ENCODE measurements around the gene EED.
"Not testable (repeated sequence)": the region's sequence is repeated elsewhere in the genome, so short reads cannot be mapped to it uniquely, and the experiment has no call there.

EED gene

GRCh38 chr11:86228269-86229038 is 16.1 kb upstream of the EED start:
- Histone ChIP-seq H3K27me3 (ENCODE audit: insufficient read depth, low read depth) (no peaks in the 10 kb centered on the region), H2AFZ (ENCODE audit: low read depth) (no peak overlapping the region), H3K79me2 (ENCODE audit: insufficient read depth, low read depth) (no peaks in the 10 kb centered on the region), H3K36me3 (ENCODE audit: insufficient read depth) (no peaks in the 10 kb centered on the region), H4K20me1 (ENCODE audit: insufficient read depth) (no peaks in the 10 kb centered on the region), H3K4me2 (no peak overlapping the region), H3K27ac (no peak overlapping the region), H3K4me1 (ENCODE audit: low read depth, poor library complexity, severe bottlenecking) (no peaks in the 10 kb centered on the region), H3K4me3 (IDR thresholded peaks at IDR 0.05; ENCODE audit: insufficient read depth, low read depth, low read length) (no peak overlapping the region), H3K9ac (no peak overlapping the region)
- no peak for TF ChIP-seq CTCF (conservative IDR thresholded peaks at IDR 0.05; ENCODE audit: low read depth, low read length)

- not testable (repeated sequence) for H3K36me3 ChIP-seq (ENCODE audit: insufficient read depth); H3K27ac ChIP-seq; H3K27me3 ChIP-seq (ENCODE audit: insufficient read depth, low read depth); H4K20me1 ChIP-seq (ENCODE audit: insufficient read depth); H3K4me2 ChIP-seq; H2AFZ ChIP-seq (ENCODE audit: low read depth); H3K79me2 ChIP-seq (ENCODE audit: insufficient read depth, low read depth); H3K9ac ChIP-seq; H3K4me1 ChIP-seq (ENCODE audit: low read depth, poor library complexity, severe bottlenecking); H3K4me3 ChIP-seq (IDR thresholded peaks at IDR 0.05; ENCODE audit: insufficient read depth, low read depth, low read length)
Measured at GRCh38 chr11:86229039-86229330, 15.6 kb upstream of the EED start.

GRCh38 chr11:86230179-86230804 is 14.3 kb upstream of the EED start:
- Histone ChIP-seq H3K4me3 (IDR thresholded peaks at IDR 0.05; ENCODE audit: insufficient read depth, low read depth, low read length) (no peak overlapping the region), H2AFZ (ENCODE audit: low read depth) (no peak overlapping the region), H3K36me3 (ENCODE audit: insufficient read depth) (no peaks in the 10 kb centered on the region), H3K9ac (no peak overlapping the region), H3K79me2 (ENCODE audit: insufficient read depth, low read depth) (no peaks in the 10 kb centered on the region), H4K20me1 (ENCODE audit: insufficient read depth) (no peaks in the 10 kb centered on the region), H3K4me1 (ENCODE audit: low read depth, poor library complexity, severe bottlenecking) (no peaks in the 10 kb centered on the region), H3K4me2 (no peak overlapping the region), H3K27me3 (ENCODE audit: insufficient read depth, low read depth) (no peaks in the 10 kb centered on the region), H3K27ac (no peak overlapping the region)
- TF ChIP-seq CTCF (conservative IDR thresholded peaks at IDR 0.05; ENCODE audit: low read depth, low read length): no peak

- Histone ChIP-seq H3K4me3 (IDR thresholded peaks at IDR 0.05; ENCODE audit: insufficient read depth, low read depth, low read length) (no peak overlapping the region), H3K36me3 (ENCODE audit: insufficient read depth) (no peaks in the 10 kb centered on the region), H3K4me2 (no peak overlapping the region), H3K79me2 (ENCODE audit: insufficient read depth, low read depth) (no peaks in the 10 kb centered on the region), H4K20me1 (ENCODE audit: insufficient read depth) (no peaks in the 10 kb centered on the region), H3K27ac (no peak overlapping the region), H2AFZ (ENCODE audit: low read depth) (no peak overlapping the region), H3K9ac (no peak overlapping the region), H3K4me1 (ENCODE audit: low read depth, poor library complexity, severe bottlenecking) (no peaks in the 10 kb centered on the region), H3K27me3 (ENCODE audit: insufficient read depth, low read depth) (no peaks in the 10 kb centered on the region)
- TF ChIP-seq CTCF (conservative IDR thresholded peaks at IDR 0.05; ENCODE audit: low read depth, low read length): no peak
Measured at GRCh38 chr11:86230921-86231434, 13.6 kb upstream of the EED start.

- no peaks in the 10 kb centered on the region for H3K79me2 ChIP-seq (ENCODE audit: insufficient read depth, low read depth)
- no peaks in the 10 kb centered on the region for H4K20me1 ChIP-seq (ENCODE audit: insufficient read depth)
- no peak overlapping the region for H2AFZ ChIP-seq (ENCODE audit: low read depth)
- no peaks in the 10 kb centered on the region for H3K27me3 ChIP-seq (ENCODE audit: insufficient read depth, low read depth)
- no peak overlapping the region for H3K9ac ChIP-seq
- H3K4me1 ChIP-seq (ENCODE audit: low read depth, poor library complexity, severe bottlenecking): no peaks in the 10 kb centered on the region
- H3K27ac ChIP-seq: no peak overlapping the region
- H3K4me3 ChIP-seq (IDR thresholded peaks at IDR 0.05; ENCODE audit: insufficient read depth, low read depth, low read length): no peak overlapping the region
- TF ChIP-seq CTCF (conservative IDR thresholded peaks at IDR 0.05; ENCODE audit: low read depth, low read length): no peak
- H3K4me2 ChIP-seq: no peak overlapping the region
- H3K36me3 ChIP-seq (ENCODE audit: insufficient read depth): no peaks in the 10 kb centered on the region
Measured at GRCh38 chr11:86232556-86232955, 12.0 kb upstream of the EED start.

All from KMS-11 (cell line).